DMS 273 treated with DMSO at 0.1 percent for 48 hours (cell line): ENCODE data around the gene TM9SF1.

Source experiments
- DNase-seq: peaks from one replicate; lab custom pipeline; 2025; lab: John Stamatoyannopoulos, UW

TM9SF1 gene

GRCh38 chr14:24197056-24197450, 1.8 kb upstream of the TM9SF1 start:
- no peak for DNase-seq

GRCh38 chr14:24196071-24197055, 1.1 kb upstream of the TM9SF1 start:
- DNase-seq = no peak

- no peak for DNase-seq
Measured at GRCh38 chr14:24194873-24195185, 412 bp downstream of the TM9SF1 start.

GRCh38 chr14:24194186-24194872, 912 bp downstream of the TM9SF1 start:
- no peak for DNase-seq

- no peak for DNase-seq
Measured at GRCh38 chr14:24192933-24193332, 2.3 kb downstream of the TM9SF1 start.

- DNase-seq = no peak
Measured at GRCh38 chr14:24190416-24190815, 4.8 kb downstream of the TM9SF1 start.

GRCh38 chr14:24189460-24189859, 5.8 kb downstream of the TM9SF1 start:
- DNase-seq = no peak

- DNase-seq = no peak
Measured at GRCh38 chr14:24189059-24189375, 6.2 kb downstream of the TM9SF1 start.

- DNase-seq = peak; percentile 93
Measured at GRCh38 chr14:24188251-24189058, 6.8 kb downstream of the TM9SF1 start, which contains the start of gene IPO4. IPO4 (minus strand) TSS chr14:24188816; CDS start chr14:24188787, 29 bp downstream.

- DNase-seq = no peak
Measured at GRCh38 chr14:24187539-24187915, 7.7 kb downstream of the TM9SF1 start.

- no peak for DNase-seq
Measured at GRCh38 chr14:24186831-24187538, 8.3 kb downstream of the TM9SF1 start.

GRCh38 chr14:24185741-24186140, 9.5 kb downstream of the TM9SF1 start:
- no peak for DNase-seq

GRCh38 chr14:24185026-24185425, 10.2 kb downstream of the TM9SF1 start:
- no peak for DNase-seq

- no peak for DNase-seq
Measured at GRCh38 chr14:24184104-24184970, 10.9 kb downstream of the TM9SF1 start.

- no peak for DNase-seq
Measured at GRCh38 chr14:24183014-24183481, 12.2 kb downstream of the TM9SF1 start.

- DNase-seq = no peak
Measured at GRCh38 chr14:24182110-24182882, 12.9 kb downstream of the TM9SF1 start.

- DNase-seq = no peak
Measured at GRCh38 chr14:24181371-24182077, 13.7 kb downstream of the TM9SF1 start.

GRCh38 chr14:24179961-24180796, 15.1 kb downstream of the TM9SF1 start:
- DNase-seq = no peak
